ENCODE measurements around the gene NKD2. TPM values are rescaled to one million over a fixed set of nuclear protein-coding genes. Genes with fewer than 3 reads are reported as not detected.

NKD2 gene
- total and polyA plus RNA-seq, 2 of the 4 experiments (the other 2 are of a cell fraction): not detected

GRCh38 chr5:1087428-1087827, 78.8 kb downstream of the NKD2 start:
- intact Hi-C loops (cut with micrococcal nuclease): no loop called here
- no peak overlapping the region for H3K18ac ChIP-seq (ENCODE audit: low read depth, low read length)
- no TSS peak for BruUV-seq (replicated peaks)
- no peak for DNase-seq
- no peaks in the 10 kb centered on the region for H3K4me1 ChIP-seq (ENCODE audit: control insufficient read depth, insufficient read depth, low read length)
- no peaks in the 10 kb centered on the region for H3K27me3 ChIP-seq (ENCODE audit: control insufficient read depth, insufficient read depth, low read length)
- no peak overlapping the region for H4K91ac ChIP-seq (ENCODE audit: insufficient read depth, low read depth, low read length)
- no peak for ATAC-seq (ENCODE audit: low read depth)
- no peak overlapping the region for H2AK5ac ChIP-seq (ENCODE audit: low read depth, low read length)
- no peak overlapping the region for H3K14ac ChIP-seq (replicated peaks; ENCODE audit: low read depth, low read length)
- dilution Hi-C loops (cut with HindIII; ENCODE audit: low sequenced_read_pairs, unreplicated experiment): no loop called here
- no peak overlapping the region for H3K27ac ChIP-seq (ENCODE audit: insufficient read depth, low read length)
- WGBS, 2 experiments (ENCODE audit: extremely low coverage in 2 of 2, insufficient read length in 1 of 2): 94% methylated on average over 12 of the region's 25 CpGs; no CpG with 5 or more reads in 1 of the 2 experiments
- H3K9ac ChIP-seq (ENCODE audit: low read depth, low read length): no peak overlapping the region
- H3K4me2 ChIP-seq (ENCODE audit: low read depth, low read length): no peak overlapping the region
- TF ChIP-seq SMC3 (IDR thresholded peaks at IDR 0.05; ENCODE audit: low read depth, low read length): no peak
- no peak for TF ChIP-seq CEBPB (IDR thresholded peaks at IDR 0.05; ENCODE audit: low read depth, low read length)
- TF ChIP-seq ELK1 (IDR thresholded peaks at IDR 0.05; ENCODE audit: borderline replicate concordance, low read depth, low read length): no peak
- TF ChIP-seq CHD1 (IDR thresholded peaks at IDR 0.05; ENCODE audit: low read depth, low read length): no peak
- TF ChIP-seq MXI1 (IDR thresholded peaks at IDR 0.05; ENCODE audit: borderline replicate concordance, low read depth, low read length): no peak
- no peak for TF ChIP-seq NFE2L2 (IDR thresholded peaks at IDR 0.05; ENCODE audit: low read depth, low read length)
- no peak for TF ChIP-seq RAD21 (IDR thresholded peaks at IDR 0.05; ENCODE audit: low read length)
- no peak for TF ChIP-seq FOS (IDR thresholded peaks at IDR 0.05; ENCODE audit: low read depth, low read length)
- no peaks in the 10 kb centered on the region for H3K9me1 ChIP-seq (ENCODE audit: insufficient read depth, low read length)
- no peak overlapping the region for H2BK5ac ChIP-seq (ENCODE audit: low read depth, low read length, poor library complexity, severe bottlenecking)
- H3K9me3 ChIP-seq (ENCODE audit: control insufficient read depth, insufficient read depth, low read length): no peaks in the 10 kb centered on the region
- no peak overlapping the region for H3K56ac ChIP-seq (ENCODE audit: extremely low read depth, insufficient read depth, low read length)
- no peak overlapping the region for H3K23ac ChIP-seq (ENCODE audit: low read depth, low read length)
- H4K20me1 ChIP-seq (ENCODE audit: insufficient read depth, low read length): no peaks in the 10 kb centered on the region; the same call in 1 of the 2 replicates
- no peaks in the 10 kb centered on the region for H3K79me1 ChIP-seq (ENCODE audit: low read depth in 1 of 2, low read length in 2 of 2)
- H3K4me3 ChIP-seq (ENCODE audit: insufficient read depth, low read depth, low read length): no peak overlapping the region
- ChIA-PET POLR2A (ENCODE audit: unreplicated experiment) (no interaction called here), CTCF (no interaction called here)
- H2BK20ac ChIP-seq (ENCODE audit: low read depth, low read length): no peak overlapping the region
- H4K8ac ChIP-seq (ENCODE audit: low read depth in 2 of 2, low read length in 2 of 2): no peak overlapping the region
- in situ Hi-C loops (cut with MboI; ENCODE audit: low sequenced_read_pairs): no loop called here
- peaks cover 27% of the 10 kb centered on the region; the same call in 1 of the 2 replicates for H3K36me3 ChIP-seq (ENCODE audit: control insufficient read depth, insufficient read depth, low read length)
- H2AK9ac ChIP-seq (replicated peaks; ENCODE audit: low read depth, low read length, poor library complexity): no peak overlapping the region
- no peak overlapping the region for H2AFZ ChIP-seq (replicated peaks; ENCODE audit: low read length, poor library complexity)
- H4K5ac ChIP-seq (ENCODE audit: low read depth, low read length): no peak overlapping the region
- no peak overlapping the region for H2BK120ac ChIP-seq (ENCODE audit: low read depth, low read length)
- no peak overlapping the region for H2BK15ac ChIP-seq (ENCODE audit: low read depth, low read length)
- no peak overlapping the region for H3K4ac ChIP-seq (ENCODE audit: low read depth, low read length)

Measured in IMR-90 (cell line).